GM12878 (cell line): Measurements from ENCODE around the gene CNOT3.

Experiments
- BRCA1 ChIP-seq: IDR thresholded peaks from 2 replicates; pipeline ENCODE4 v1.6.1; 2011; ENCODE audit warnings: low read depth, low read length, improper control_type of control experiment
- CTCF ChIP-seq, 3 experiments: IDR thresholded peaks in 2 of 3; conservative IDR thresholded peaks in 1 of 3; 2 replicates each; pipeline ENCODE4 v1.5.1; 2011; ENCODE audit warnings: low read depth in 3 of 3, low read length in 3 of 3, mild to moderate bottlenecking in 3 of 3, control low read depth in 2 of 3, moderate library complexity in 2 of 3, inconsistent platforms in 1 of 3, mixed read lengths in 1 of 3; ENCODE audit not compliant: control insufficient read depth in 2 of 3, insufficient read depth in 1 of 3; ENCODE audit errors: extremely low read depth in 1 of 3
- EP300 ChIP-seq, 2 experiments: fragments of 150-350 bp in 1 of 2; IDR thresholded peaks; 2 replicates each; pipeline ENCODE4 v1.6.1; 2011 to 2012; ENCODE audit warnings: low read depth in 2 of 2, low read length in 2 of 2, borderline replicate concordance in 1 of 2, improper control_type of control experiment in 1 of 2, inconsistent platforms in 1 of 2; ENCODE audit not compliant: control insufficient read depth in 1 of 2
- EZH2 ChIP-seq: IDR thresholded peaks from 2 replicates; pipeline ENCODE4 v1.6.1; 2012; ENCODE audit warnings: low read depth, mild to moderate bottlenecking, control low read depth, inconsistent platforms, low read length, borderline replicate concordance; ENCODE audit not compliant: control insufficient read depth
- FOS ChIP-seq: IDR thresholded peaks from 3 replicates; pipeline ENCODE4 v1.6.1; 2011; ENCODE audit warnings: borderline replicate concordance; ENCODE audit not compliant: insufficient read length; ENCODE audit errors: extremely low read depth
- MAX ChIP-seq: IDR thresholded peaks from 2 replicates; pipeline ENCODE4 v1.6.1; 2012; ENCODE audit warnings: low read depth, low read length, improper control_type of control experiment
- MTA3 ChIP-seq: IDR thresholded peaks from 2 replicates; pipeline ENCODE4 v1.6.1; 2012; ENCODE audit warnings: low read length, inconsistent platforms, borderline replicate concordance
- MYC ChIP-seq: IDR thresholded peaks from 2 replicates; pipeline ENCODE4 v1.6.1; 2011; ENCODE audit warnings: mild to moderate bottlenecking, low read length, moderate library complexity, inconsistent platforms; ENCODE audit not compliant: insufficient read depth, insufficient replicate concordance, insufficient read length, severe bottlenecking
- POLR2A ChIP-seq: IDR thresholded peaks from 2 replicates; pipeline ENCODE4 v1.6.1; 2011; ENCODE audit warnings: low read depth, mild to moderate bottlenecking, low read length
- POLR2AphosphoS5 ChIP-seq: IDR thresholded peaks from 2 replicates; pipeline ENCODE4 v1.6.1; 2011; ENCODE audit warnings: mild to moderate bottlenecking, low read length, inconsistent platforms
- REST ChIP-seq: IDR thresholded peaks from 2 replicates; pipeline ENCODE4 v1.6.1; 2012; ENCODE audit warnings: mild to moderate bottlenecking, low read depth, low read length
- ZBED1 ChIP-seq: IDR thresholded peaks from 2 replicates; pipeline ENCODE4 v1.6.1; 2016; ENCODE audit warnings: borderline replicate concordance
- ZBTB4 ChIP-seq: fragments of 450-650 bp; formaldehyde crosslinking; IDR thresholded peaks from 2 replicates; pipeline ENCODE4 v1.4.0; 2022; ENCODE audit warnings: mild to moderate bottlenecking, moderate library complexity

GRCh38 chr19:54179262-54179852 lies 41.8 kb downstream of the CNOT3 start:
- TF ChIP-seq EP300 (IDR thresholded peaks at IDR 0.05; ENCODE audit: borderline replicate concordance in 1 of 2, control insufficient read depth in 1 of 2, low read depth in 2 of 2, low read length in 2 of 2), result no peak
- no peak for TF ChIP-seq ZBED1
- no peak for TF ChIP-seq POLR2A
- TF ChIP-seq EZH2, result no peak
- no peak for TF ChIP-seq REST
- no peak for TF ChIP-seq CTCF (IDR thresholded peaks at IDR 0.05 in 2 of 3, conservative IDR thresholded peaks at IDR 0.05 in 1 of 3; ENCODE audit: control insufficient read depth in 2 of 3, extremely low read depth in 1 of 3, insufficient read depth in 1 of 3, low read depth in 3 of 3, low read length in 3 of 3)
- TF ChIP-seq BRCA1, result no peak
- TF ChIP-seq FOS, result no peak
- TF ChIP-seq MAX, result no peak
- no peak for TF ChIP-seq POLR2AphosphoS5
- no peak for TF ChIP-seq MYC
- no peak for TF ChIP-seq MTA3
- TF ChIP-seq ZBTB4, result no peak
